Fibroblast of villous mesenchyme (primary cell): ENCODE measurements around the gene PRPS1. TPM values are rescaled to one million over a fixed set of nuclear protein-coding genes. Genes with fewer than 3 reads are reported as not detected.

Experiments
- DNase-seq: peaks from one replicate; pipeline ENCODE4 v3.0.0-alpha.2; 2010; ENCODE audit warnings: low read depth
- H3K4me3 ChIP-seq: 2 replicates; pipeline ENCODE4 v1.5.1; 2011; ENCODE audit warnings: low read depth, mild to moderate bottlenecking, low read length
- CTCF ChIP-seq: IDR thresholded peaks from 2 replicates; pipeline ENCODE4 v1.5.1; 2012; ENCODE audit warnings: low read depth, mild to moderate bottlenecking, low read length; ENCODE audit not compliant: insufficient read depth
- total RNA-seq: library from RNA; depleted of rRNA; stranded (reverse); fragments of >200 nt; gene quantifications from 2 replicates; pipeline ENCODE4 v1.2.3, GENCODE V29; 2012

The PRPS1 gene
- total RNA-seq, 1 donor = 76.9 TPM

GRCh38 chrX:107654566-107654871, 26.2 kb downstream of the PRPS1 start:
- TF ChIP-seq CTCF = no peak
- H3K4me3 ChIP-seq = no peak overlapping the region
- DNase-seq = no peak

- no peak overlapping the region for H3K4me3 ChIP-seq
- TF ChIP-seq CTCF = peak; percentile 79
- DNase-seq = peak; percentile 73
Observed at GRCh38 chrX:107654872-107655761, 26.8 kb downstream of the PRPS1 start.

- no peak overlapping the region for H3K4me3 ChIP-seq
- no peak for DNase-seq
- no peak for TF ChIP-seq CTCF
Observed at GRCh38 chrX:107656978-107657377, 28.7 kb downstream of the PRPS1 start.

- no peak overlapping the region for H3K4me3 ChIP-seq
- TF ChIP-seq CTCF = no peak
- DNase-seq = no peak
Observed at GRCh38 chrX:107658660-107659059, 30.4 kb downstream of the PRPS1 start.

- H3K4me3 ChIP-seq = no peak overlapping the region
- TF ChIP-seq CTCF = no peak
- no peak for DNase-seq
Observed at GRCh38 chrX:107659286-107659685, 31.0 kb downstream of the PRPS1 start.

GRCh38 chrX:107659768-107660167, 31.5 kb downstream of the PRPS1 start:
- TF ChIP-seq CTCF = peak; percentile 71
- DNase-seq = peak; percentile 64
- no peak overlapping the region for H3K4me3 ChIP-seq

GRCh38 chrX:107662145-107662544, 33.8 kb downstream of the PRPS1 start:
- no peak for DNase-seq
- no peak for TF ChIP-seq CTCF
- no peak overlapping the region for H3K4me3 ChIP-seq
